ENCODE measurements around the gene OVCA2. TPM values are rescaled to one million over a fixed set of nuclear protein-coding genes. Genes with fewer than 3 reads are reported as not detected.

OVCA2 gene
- polyA plus RNA-seq, 4 donors: 28.9 to 90.5 (median 73.0) TPM

- FAIRE-seq (no peak), DNase-seq (peak; percentile 68 to 80)
- no peak overlapping the region for H3K4me3 ChIP-seq (ENCODE audit: low read depth in 1 of 3, low read length in 3 of 3)
- H3K27ac ChIP-seq (ENCODE audit: low read depth in 1 of 3, low read length in 2 of 3): peak overlapping the region; percentile 95 to 97 (median 97)
- H3K27me3 ChIP-seq (ENCODE audit: control insufficient read depth in 3 of 3, insufficient read depth in 3 of 3, low read length in 3 of 3): no peaks in the 10 kb centered on the region
- WGBS, 3 donors: 19 to 24% (median 19%) methylated on average over 7 of the region's 7 CpGs
- peaks cover 0 to 74% (median 0%) of the 10 kb centered on the region in 3 donors for H3K36me3 ChIP-seq (ENCODE audit: control insufficient read depth in 3 of 3, insufficient read depth in 2 of 3, low read depth in 1 of 3, low read length in 3 of 3)
- no peaks in the 10 kb centered on the region for H3K9me3 ChIP-seq (ENCODE audit: control insufficient read depth in 2 of 2, insufficient read depth in 1 of 2, low read depth in 1 of 2, low read length in 1 of 2)
- peaks cover 24 to 74% (median 27%) of the 10 kb centered on the region in 3 donors for H3K4me1 ChIP-seq (ENCODE audit: control insufficient read depth in 3 of 3, insufficient read depth in 2 of 3, low read depth in 1 of 3, low read length in 2 of 3)
These were observed 41.8 kb downstream of the OVCA2 start for GRCh38 chr17:2083613-2084035.

- WGBS, 3 donors: 22 to 34% (median 22%) methylated on average over 8 of the region's 8 CpGs
- peak; percentile 91 to 98 for DNase-seq
- Histone ChIP-seq H3K9me3 (ENCODE audit: control insufficient read depth in 2 of 2, insufficient read depth in 1 of 2, low read depth in 1 of 2, low read length in 1 of 2) (no peaks in the 10 kb centered on the region), H3K4me3 (ENCODE audit: low read depth in 1 of 3, low read length in 3 of 3) (no peak overlapping the region), H3K27me3 (ENCODE audit: control insufficient read depth in 3 of 3, insufficient read depth in 3 of 3, low read length in 3 of 3) (no peaks in the 10 kb centered on the region), H3K4me1 (ENCODE audit: control insufficient read depth in 3 of 3, insufficient read depth in 2 of 3, low read depth in 1 of 3, low read length in 2 of 3) (peaks cover 27 to 80% (median 32%) of the 10 kb centered on the region in 3 donors), H3K36me3 (ENCODE audit: control insufficient read depth in 3 of 3, insufficient read depth in 2 of 3, low read depth in 1 of 3, low read length in 3 of 3) (peaks cover 0 to 69% (median 0%) of the 10 kb centered on the region in 3 donors), H3K27ac (ENCODE audit: low read depth in 1 of 3, low read length in 2 of 3) (peak overlapping the region; percentile 95 to 97 (median 97))
- no peak for FAIRE-seq
These were observed 42.4 kb downstream of the OVCA2 start for GRCh38 chr17:2084036-2084765.

- WGBS, 3 donors: 39 to 52% (median 49%) methylated on average over 13 of the region's 13 CpGs
- DNase-seq: peak; percentile 84 to 87
- FAIRE-seq: no peak
These were observed 43.2 kb downstream of the OVCA2 start for GRCh38 chr17:2084766-2085647.

GRCh38 chr17:2085648-2085949, 43.8 kb downstream of the OVCA2 start:
- Histone ChIP-seq H3K27me3 (ENCODE audit: control insufficient read depth in 3 of 3, insufficient read depth in 3 of 3, low read length in 3 of 3) (no peaks in the 10 kb centered on the region), H3K4me1 (ENCODE audit: control insufficient read depth in 3 of 3, insufficient read depth in 2 of 3, low read depth in 1 of 3, low read length in 2 of 3) (peaks cover 27 to 87% (median 33%) of the 10 kb centered on the region in 3 donors), H3K4me3 (ENCODE audit: low read depth in 1 of 3, low read length in 3 of 3) (no peak overlapping the region), H3K9me3 (ENCODE audit: control insufficient read depth in 2 of 2, insufficient read depth in 1 of 2, low read depth in 1 of 2, low read length in 1 of 2) (no peaks in the 10 kb centered on the region), H3K36me3 (ENCODE audit: control insufficient read depth in 3 of 3, insufficient read depth in 2 of 3, low read depth in 1 of 3, low read length in 3 of 3) (peaks cover 0 to 60% (median 0%) of the 10 kb centered on the region in 3 donors), H3K27ac (ENCODE audit: low read depth in 1 of 3, low read length in 2 of 3) (peak overlapping the region; percentile 89 to 97 (median 95))
- DNase-seq: no peak
- WGBS, 3 donors: 47 to 74% (median 72%) methylated on average over 5 of the region's 5 CpGs
- no peak for FAIRE-seq

More at GRCh38 chr17:2084766-2085647, 43.2 kb downstream of the OVCA2 start:
- Histone ChIP-seq H3K36me3 (ENCODE audit: control insufficient read depth in 3 of 3, insufficient read depth in 2 of 3, low read depth in 1 of 3, low read length in 3 of 3) (peaks cover 0 to 62% (median 0%) of the 10 kb centered on the region in 3 donors), H3K27ac (ENCODE audit: low read depth in 1 of 3, low read length in 2 of 3) (peak overlapping the region; percentile 89 to 97 (median 95)), H3K4me1 (ENCODE audit: control insufficient read depth in 3 of 3, insufficient read depth in 2 of 3, low read depth in 1 of 3, low read length in 2 of 3) (peaks cover 27 to 85% (median 33%) of the 10 kb centered on the region in 3 donors), H3K9me3 (ENCODE audit: control insufficient read depth in 2 of 2, insufficient read depth in 1 of 2, low read depth in 1 of 2, low read length in 1 of 2) (no peaks in the 10 kb centered on the region), H3K4me3 (ENCODE audit: low read depth in 1 of 3, low read length in 3 of 3) (no peak overlapping the region), H3K27me3 (ENCODE audit: control insufficient read depth in 3 of 3, insufficient read depth in 3 of 3, low read length in 3 of 3) (no peaks in the 10 kb centered on the region)

GRCh38 chr17:2086306-2086705, 44.5 kb downstream of the OVCA2 start:
- no peak for FAIRE-seq
- H3K4me1 ChIP-seq (ENCODE audit: control insufficient read depth in 3 of 3, insufficient read depth in 2 of 3, low read depth in 1 of 3, low read length in 2 of 3): peaks cover 24 to 85% (median 33%) of the 10 kb centered on the region in 3 donors

GRCh38 chr17:2087597-2088211, 45.9 kb downstream of the OVCA2 start:
- Histone ChIP-seq H3K27me3 (ENCODE audit: control insufficient read depth in 3 of 3, insufficient read depth in 3 of 3, low read length in 3 of 3) (no peaks in the 10 kb centered on the region), H3K4me3 (ENCODE audit: low read depth in 1 of 3, low read length in 3 of 3) (no peak overlapping the region), H3K36me3 (ENCODE audit: control insufficient read depth in 3 of 3, insufficient read depth in 2 of 3, low read depth in 1 of 3, low read length in 3 of 3) (peaks cover 0 to 46% (median 0%) of the 10 kb centered on the region in 3 donors), H3K4me1 (ENCODE audit: control insufficient read depth in 3 of 3, insufficient read depth in 2 of 3, low read depth in 1 of 3, low read length in 2 of 3) (peaks cover 18 to 73% (median 30%) of the 10 kb centered on the region in 3 donors), H3K9me3 (ENCODE audit: control insufficient read depth in 2 of 2, insufficient read depth in 1 of 2, low read depth in 1 of 2, low read length in 1 of 2) (no peaks in the 10 kb centered on the region), H3K27ac (ENCODE audit: low read depth in 1 of 3, low read length in 2 of 3) (peak overlapping the region; percentile 34 to 95 (median 87))
- no peak for DNase-seq
- FAIRE-seq: no peak
- 53 to 86% (median 65%) methylated on average over 10 of the region's 10 CpGs for WGBS, 3 donors

More at GRCh38 chr17:2086306-2086705, 44.5 kb downstream of the OVCA2 start:
- no peak overlapping the region for H3K4me3 ChIP-seq (ENCODE audit: low read depth in 1 of 3, low read length in 3 of 3)
- H3K27me3 ChIP-seq (ENCODE audit: control insufficient read depth in 3 of 3, insufficient read depth in 3 of 3, low read length in 3 of 3): no peaks in the 10 kb centered on the region
- no peak for DNase-seq
- H3K36me3 ChIP-seq (ENCODE audit: control insufficient read depth in 3 of 3, insufficient read depth in 2 of 3, low read depth in 1 of 3, low read length in 3 of 3): peaks cover 0 to 53% (median 0%) of the 10 kb centered on the region in 3 donors
- 63 to 81% (median 64%) methylated on average over 3 of the region's 3 CpGs for WGBS, 3 donors
- H3K27ac ChIP-seq (ENCODE audit: low read depth in 1 of 3, low read length in 2 of 3): peak overlapping the region; percentile 89 to 97 (median 95)
- no peaks in the 10 kb centered on the region for H3K9me3 ChIP-seq (ENCODE audit: control insufficient read depth in 2 of 2, insufficient read depth in 1 of 2, low read depth in 1 of 2, low read length in 1 of 2)

- 5 to 16% (median 11%) methylated on average over 8 of the region's 8 CpGs for WGBS, 3 donors
- peaks cover 0 to 50% (median 0%) of the 10 kb centered on the region in 3 donors for H3K36me3 ChIP-seq (ENCODE audit: control insufficient read depth in 3 of 3, insufficient read depth in 2 of 3, low read depth in 1 of 3, low read length in 3 of 3)
- no peaks in the 10 kb centered on the region for H3K27me3 ChIP-seq (ENCODE audit: control insufficient read depth in 3 of 3, insufficient read depth in 3 of 3, low read length in 3 of 3)
- peak overlapping the region in 2 of 3 donors; percentile 30 to 36 for H3K4me3 ChIP-seq (ENCODE audit: low read depth in 1 of 3, low read length in 3 of 3)
- DNase-seq: peak in 1 of 2 donors; percentile 49
- no peak for FAIRE-seq
- no peaks in the 10 kb centered on the region for H3K9me3 ChIP-seq (ENCODE audit: control insufficient read depth in 2 of 2, insufficient read depth in 1 of 2, low read depth in 1 of 2, low read length in 1 of 2)
- H3K4me1 ChIP-seq (ENCODE audit: control insufficient read depth in 3 of 3, insufficient read depth in 2 of 3, low read depth in 1 of 3, low read length in 2 of 3): peaks cover 14 to 60% (median 25%) of the 10 kb centered on the region in 3 donors
- peak overlapping the region; percentile 87 to 95 (median 92) for H3K27ac ChIP-seq (ENCODE audit: low read depth in 1 of 3, low read length in 2 of 3)
These were observed 47.2 kb downstream of the OVCA2 start for GRCh38 chr17:2089021-2089422.

- Histone ChIP-seq H3K4me1 (ENCODE audit: control insufficient read depth in 3 of 3, insufficient read depth in 2 of 3, low read depth in 1 of 3, low read length in 2 of 3) (peaks cover 14 to 54% (median 24%) of the 10 kb centered on the region in 3 donors), H3K27ac (ENCODE audit: low read depth in 1 of 3, low read length in 2 of 3) (peak overlapping the region; percentile 87 to 95 (median 92)), H3K36me3 (ENCODE audit: control insufficient read depth in 3 of 3, insufficient read depth in 2 of 3, low read depth in 1 of 3, low read length in 3 of 3) (peaks cover 0 to 51% (median 0%) of the 10 kb centered on the region in 3 donors), H3K9me3 (ENCODE audit: control insufficient read depth in 2 of 2, insufficient read depth in 1 of 2, low read depth in 1 of 2, low read length in 1 of 2) (no peaks in the 10 kb centered on the region), H3K4me3 (ENCODE audit: low read depth in 1 of 3, low read length in 3 of 3) (peak overlapping the region in 1 of 3 donors; percentile 36), H3K27me3 (ENCODE audit: control insufficient read depth in 3 of 3, insufficient read depth in 3 of 3, low read length in 3 of 3) (no peaks in the 10 kb centered on the region)
- FAIRE-seq (no peak), DNase-seq (no peak)
- 58 to 75% (median 66%) methylated on average over 9 of the region's 9 CpGs for WGBS, 3 donors
These were observed 48.4 kb downstream of the OVCA2 start for GRCh38 chr17:2090210-2090641.

Measured in small intestine (tissue), 7 donors.